ENCODE results near the gene ABI3.

DNA sequence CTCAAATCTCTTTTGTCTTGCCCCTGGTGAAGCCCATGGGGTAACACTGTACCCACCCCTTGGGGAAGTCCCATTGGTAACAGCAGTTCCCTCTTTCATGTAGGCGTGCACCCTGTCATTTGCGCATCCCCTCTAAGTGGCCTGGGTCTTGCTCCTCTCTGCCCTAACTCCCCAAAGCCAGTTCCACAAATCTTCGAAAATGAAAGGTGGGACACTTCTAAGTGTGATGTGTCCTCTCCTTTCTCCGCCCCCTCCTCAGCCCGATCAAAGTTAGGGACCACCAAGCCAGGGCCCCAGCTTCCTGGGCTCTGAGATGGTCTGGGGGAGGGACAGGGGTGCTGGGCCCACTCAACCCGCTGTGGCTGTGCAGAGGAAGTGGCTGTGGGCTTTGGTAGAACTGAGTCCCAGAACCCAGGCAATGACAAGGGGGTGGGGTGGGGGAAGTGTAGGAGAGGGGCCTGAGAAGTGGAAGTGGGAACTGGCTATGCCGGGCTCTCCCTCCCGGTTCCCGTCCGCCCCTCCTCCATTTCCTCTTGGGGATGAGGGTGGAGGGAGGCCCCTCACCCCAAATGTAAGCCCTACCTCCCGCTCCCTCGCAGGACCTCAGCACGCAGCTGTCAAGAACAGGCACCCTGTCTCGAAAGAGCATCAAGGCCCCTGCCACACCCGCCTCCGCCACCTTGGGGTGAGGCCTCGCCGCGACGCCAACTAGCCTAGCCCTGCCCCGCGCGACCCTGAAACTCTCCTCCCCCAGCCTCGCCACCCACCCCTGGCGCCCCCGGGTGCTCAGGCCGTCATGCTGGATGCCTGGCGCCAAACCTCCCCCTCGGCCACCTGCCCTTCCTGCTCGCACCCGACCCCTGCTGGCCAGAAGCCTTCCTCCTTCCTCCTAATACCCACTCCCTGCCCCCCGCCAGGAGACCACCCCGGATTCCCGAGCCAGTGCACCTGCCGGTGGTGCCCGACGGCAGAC lies 8.7 kb downstream of the ABI3 start:
- TF ChIP-seq, protein P1, sequence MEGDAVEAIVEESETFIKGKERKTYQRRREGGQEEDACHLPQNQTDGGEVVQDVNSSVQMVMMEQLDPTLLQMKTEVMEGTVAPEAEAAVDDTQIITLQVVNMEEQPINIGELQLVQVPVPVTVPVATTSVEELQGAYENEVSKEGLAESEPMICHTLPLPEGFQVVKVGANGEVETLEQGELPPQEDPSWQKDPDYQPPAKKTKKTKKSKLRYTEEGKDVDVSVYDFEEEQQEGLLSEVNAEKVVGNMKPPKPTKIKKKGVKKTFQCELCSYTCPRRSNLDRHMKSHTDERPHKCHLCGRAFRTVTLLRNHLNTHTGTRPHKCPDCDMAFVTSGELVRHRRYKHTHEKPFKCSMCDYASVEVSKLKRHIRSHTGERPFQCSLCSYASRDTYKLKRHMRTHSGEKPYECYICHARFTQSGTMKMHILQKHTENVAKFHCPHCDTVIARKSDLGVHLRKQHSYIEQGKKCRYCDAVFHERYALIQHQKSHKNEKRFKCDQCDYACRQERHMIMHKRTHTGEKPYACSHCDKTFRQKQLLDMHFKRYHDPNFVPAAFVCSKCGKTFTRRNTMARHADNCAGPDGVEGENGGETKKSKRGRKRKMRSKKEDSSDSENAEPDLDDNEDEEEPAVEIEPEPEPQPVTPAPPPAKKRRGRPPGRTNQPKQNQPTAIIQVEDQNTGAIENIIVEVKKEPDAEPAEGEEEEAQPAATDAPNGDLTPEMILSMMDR (IDR thresholded peaks at IDR 0.05; ENCODE audit: low read depth, low read length), result peak; percentile 57
- TF ChIP-seq EZH2phosphoT487 (IDR thresholded peaks at IDR 0.05; ENCODE audit: low read depth), result no peak
